ENCODE measurements around the gene RNU2-1. TPM values are rescaled to one million over a fixed set of nuclear protein-coding genes. Genes with fewer than 3 reads are reported as not detected.
"Not testable (repeated sequence)": the region's sequence is repeated elsewhere in the genome, so short reads cannot be mapped to it uniquely, and the experiment has no call there.

RNU2-1 gene
- 1,000 to 10,000 TPM; 4,759 to 5,082 TPM for total RNA-seq

- not testable (repeated sequence) for DNase-seq; H3K4me1 Mint-ChIP-seq (ENCODE audit: low read depth); H3K27ac Mint-ChIP-seq; H3K36me3 Mint-ChIP-seq (ENCODE audit: insufficient read depth in 2 of 2); H3K9me3 Mint-ChIP-seq; H3K27me3 Mint-ChIP-seq (ENCODE audit: low read depth); ATAC-seq (replicated peaks in 1 of 2); H3K4me3 Mint-ChIP-seq
Observed at GRCh38 chr17:43233877-43234276, at the start of gene RNU2-1. Gene RNU2-1, minus strand, starts transcription at chr17:43233977.

GRCh38 chr17:43272914-43273313 lies 39.1 kb upstream of the RNU2-1 start:
- H3K27ac Mint-ChIP-seq; H3K27me3 Mint-ChIP-seq (ENCODE audit: low read depth); H3K9me3 Mint-ChIP-seq; H3K36me3 Mint-ChIP-seq (ENCODE audit: insufficient read depth in 2 of 2); H3K4me1 Mint-ChIP-seq (ENCODE audit: low read depth); DNase-seq; H3K4me3 Mint-ChIP-seq: not testable (repeated sequence)
- peak; percentile 71 to 79 for ATAC-seq (replicated peaks in 1 of 2)

- not testable (repeated sequence) for H3K36me3 Mint-ChIP-seq (ENCODE audit: insufficient read depth in 2 of 2); H3K9me3 Mint-ChIP-seq; H3K27me3 Mint-ChIP-seq (ENCODE audit: low read depth); H3K4me1 Mint-ChIP-seq (ENCODE audit: low read depth)
- peak; percentile 45 to 61 for ATAC-seq (replicated peaks in 1 of 2)
- Mint-ChIP-seq H3K4me3 (peak overlapping the region; percentile 0 to 10), H3K27ac (peak overlapping the region; percentile 71)
- DNase-seq, result peak; percentile 35 to 42
Observed at GRCh38 chr17:43272483-43272882, 38.7 kb upstream of the RNU2-1 start.

- not testable (repeated sequence) for DNase-seq; H3K4me3 Mint-ChIP-seq; H3K36me3 Mint-ChIP-seq (ENCODE audit: insufficient read depth in 2 of 2); H3K4me1 Mint-ChIP-seq (ENCODE audit: low read depth); H3K27ac Mint-ChIP-seq; H3K27me3 Mint-ChIP-seq (ENCODE audit: low read depth); H3K9me3 Mint-ChIP-seq
- peak; percentile 73 to 80 for ATAC-seq (replicated peaks in 1 of 2)
Observed at GRCh38 chr17:43270552-43271504, 37.1 kb upstream of the RNU2-1 start.

- H3K27me3 Mint-ChIP-seq (ENCODE audit: low read depth); H3K9me3 Mint-ChIP-seq; H3K36me3 Mint-ChIP-seq (ENCODE audit: insufficient read depth in 2 of 2); H3K27ac Mint-ChIP-seq; H3K4me1 Mint-ChIP-seq (ENCODE audit: low read depth); H3K4me3 Mint-ChIP-seq; ATAC-seq (replicated peaks in 1 of 2): not testable (repeated sequence)
- DNase-seq, result peak; percentile 33 to 50
Observed at GRCh38 chr17:43246456-43246855, 12.7 kb upstream of the RNU2-1 start.

- not testable (repeated sequence) for H3K36me3 Mint-ChIP-seq (ENCODE audit: insufficient read depth in 2 of 2); H3K9me3 Mint-ChIP-seq; H3K4me1 Mint-ChIP-seq (ENCODE audit: low read depth); H3K27ac Mint-ChIP-seq; H3K4me3 Mint-ChIP-seq; DNase-seq; H3K27me3 Mint-ChIP-seq (ENCODE audit: low read depth)
- peak; percentile 63 to 72 for ATAC-seq (replicated peaks in 1 of 2)
Observed at GRCh38 chr17:43240596-43241352, 7.0 kb upstream of the RNU2-1 start.

GRCh38 chr17:43239597-43239996 lies 5.8 kb upstream of the RNU2-1 start:
- not testable (repeated sequence) for H3K4me3 Mint-ChIP-seq, DNase-seq

GRCh38 chr17:43233263-43233662 lies 514 bp downstream of the RNU2-1 start:
- ATAC-seq (replicated peaks in 1 of 2), result peak in 1 of 2 donors; percentile 51
- H3K4me1 Mint-ChIP-seq (ENCODE audit: low read depth); DNase-seq; H3K27me3 Mint-ChIP-seq (ENCODE audit: low read depth); H3K9me3 Mint-ChIP-seq; H3K4me3 Mint-ChIP-seq; H3K36me3 Mint-ChIP-seq (ENCODE audit: insufficient read depth in 2 of 2); H3K27ac Mint-ChIP-seq: not testable (repeated sequence)

More at GRCh38 chr17:43239597-43239996, 5.8 kb upstream of the RNU2-1 start:
- H3K4me1 Mint-ChIP-seq (ENCODE audit: low read depth); H3K27ac Mint-ChIP-seq; H3K27me3 Mint-ChIP-seq (ENCODE audit: low read depth); H3K9me3 Mint-ChIP-seq; H3K36me3 Mint-ChIP-seq (ENCODE audit: insufficient read depth in 2 of 2): not testable (repeated sequence)
- peak; percentile 63 to 73 for ATAC-seq (replicated peaks in 1 of 2)

- not testable (repeated sequence) for H3K36me3 Mint-ChIP-seq (ENCODE audit: insufficient read depth in 2 of 2); H3K9me3 Mint-ChIP-seq; H3K27me3 Mint-ChIP-seq (ENCODE audit: low read depth); H3K27ac Mint-ChIP-seq; H3K4me1 Mint-ChIP-seq (ENCODE audit: low read depth); ATAC-seq (replicated peaks in 1 of 2)
- H3K4me3 Mint-ChIP-seq, result peak overlapping the region in 1 of 2 donors; percentile 66
- DNase-seq, result peak in 1 of 2 donors; percentile 56
Observed at GRCh38 chr17:43232021-43232699, 1.6 kb downstream of the RNU2-1 start.

- DNase-seq; ATAC-seq (replicated peaks in 1 of 2); H3K4me1 Mint-ChIP-seq (ENCODE audit: low read depth); H3K36me3 Mint-ChIP-seq (ENCODE audit: insufficient read depth in 2 of 2); H3K27ac Mint-ChIP-seq; H3K9me3 Mint-ChIP-seq; H3K27me3 Mint-ChIP-seq (ENCODE audit: low read depth): not testable (repeated sequence)
- peak overlapping the region in 1 of 2 donors; percentile 17 for H3K4me3 Mint-ChIP-seq
Observed at GRCh38 chr17:43231205-43232020, 2.4 kb downstream of the RNU2-1 start.

- not testable (repeated sequence) for H3K4me3 Mint-ChIP-seq; H3K27me3 Mint-ChIP-seq (ENCODE audit: low read depth); H3K36me3 Mint-ChIP-seq (ENCODE audit: insufficient read depth in 2 of 2); H3K4me1 Mint-ChIP-seq (ENCODE audit: low read depth); H3K9me3 Mint-ChIP-seq; ATAC-seq (replicated peaks in 1 of 2); H3K27ac Mint-ChIP-seq; DNase-seq
Observed at GRCh38 chr17:43228020-43228782, 5.6 kb downstream of the RNU2-1 start, which contains the start of gene CCDC200. Gene CCDC200, minus strand, starts transcription at chr17:43228623. Its CDS starts 69 bp downstream, at chr17:43228554.

GRCh38 chr17:43226393-43226792 lies 7.4 kb downstream of the RNU2-1 start:
- Mint-ChIP-seq H3K9me3 (no peaks in the 10 kb centered on the region), H3K36me3 (ENCODE audit: insufficient read depth in 2 of 2) (peaks cover 1 to 2% of the 10 kb centered on the region in 2 donors), H3K27ac (no peak overlapping the region), H3K27me3 (ENCODE audit: low read depth) (no peaks in the 10 kb centered on the region), H3K4me1 (ENCODE audit: low read depth) (peaks cover 2% of the 10 kb centered on the region), H3K4me3 (no peak overlapping the region)
- DNase-seq, result no peak
- ATAC-seq (replicated peaks in 1 of 2), result no peak
